Fibroblast of lung (primary cell): ENCODE measurements around the gene ZFP36L1. TPM values are rescaled to one million over a fixed set of nuclear protein-coding genes. Genes with fewer than 3 reads are reported as not detected.

ENCODE experiments used
- DNase-seq, 2 donors: peaks; one replicate each; pipeline versions ENCODE4 v3.0.0 to v3.0.0-alpha.2; 2010; ENCODE audit warnings: low read depth in 2 of 2
- H2AFZ ChIP-seq: 2 replicates; pipeline ENCODE4 v1.5.1; 2012; ENCODE audit warnings: low read length, control low read depth, inconsistent platforms
- H3K27ac ChIP-seq: 2 replicates; pipeline ENCODE4 v1.5.1; 2011; ENCODE audit warnings: low read length, control low read depth; ENCODE audit not compliant: insufficient read depth
- H3K27me3 ChIP-seq: 2 replicates; pipeline ENCODE4 v1.5.1; 2011; ENCODE audit warnings: mild to moderate bottlenecking, low read length; ENCODE audit not compliant: control insufficient read depth, insufficient read depth
- H3K36me3 ChIP-seq: 2 replicates; pipeline ENCODE4 v1.5.1; 2011; ENCODE audit warnings: low read length; ENCODE audit not compliant: control insufficient read depth, insufficient read depth
- H3K4me1 ChIP-seq: 2 replicates; pipeline ENCODE4 v1.5.1; 2011; ENCODE audit warnings: low read length; ENCODE audit not compliant: control insufficient read depth, insufficient read depth; ENCODE audit errors: extremely low read depth
- H3K4me2 ChIP-seq: 2 replicates; pipeline ENCODE4 v1.5.1; 2011; ENCODE audit warnings: low read length, control low read depth; ENCODE audit not compliant: insufficient read depth; ENCODE audit errors: extremely low read depth
- H3K4me3 ChIP-seq, 4 experiments: fragments of 200-600 bp in 1 of 4; sonication (generic) in 1 of 4; replicated peaks in 1 of 4; 2 replicates each; pipeline ENCODE4 v1.5.1; 2011 to 2016; ENCODE audit warnings: low read length in 4 of 4, low read depth in 3 of 4, mild to moderate bottlenecking in 3 of 4, control low read depth in 2 of 4, inconsistent platforms in 1 of 4, mixed read lengths in 1 of 4; ENCODE audit not compliant: insufficient read depth in 1 of 4; ENCODE audit errors: control extremely low read depth in 1 of 4
- H3K79me2 ChIP-seq: 2 replicates; pipeline ENCODE4 v1.5.1; 2012; ENCODE audit warnings: mild to moderate bottlenecking, low read length, inconsistent platforms; ENCODE audit not compliant: control insufficient read depth, insufficient read depth
- H3K9ac ChIP-seq: 2 replicates; pipeline ENCODE4 v1.5.1; 2011; ENCODE audit warnings: mild to moderate bottlenecking, low read length, control low read depth; ENCODE audit not compliant: insufficient read depth
- H3K9me3 ChIP-seq: 2 replicates; pipeline ENCODE4 v1.5.1; 2012; ENCODE audit warnings: low read depth, low read length; ENCODE audit not compliant: control insufficient read depth, insufficient read depth
- H4K20me1 ChIP-seq: 2 replicates; pipeline ENCODE4 v1.5.1; 2011; ENCODE audit warnings: low read length; ENCODE audit not compliant: control insufficient read depth, insufficient read depth; ENCODE audit errors: extremely low read depth
- EZH2 ChIP-seq: IDR thresholded peaks from 2 replicates; pipeline ENCODE4 v1.5.1; 2012; ENCODE audit warnings: low read length, control low read depth, mild to moderate bottlenecking; ENCODE audit errors: missing control alignments
- polyA plus RNA-seq, 2 donors: library from polyadenylated mRNA; depleted of rRNA in 1 of 2; stranded (reverse) in 1 of 2; unstranded in 1 of 2; fragments of >200 nt; gene quantifications; 2 replicates each; pipeline ENCODE4 v1.2.1, GENCODE V29; 2011 to 2012; ENCODE audit warnings: missing spikeins in 1 of 2
- total RNA-seq: library from RNA; depleted of rRNA; stranded (reverse); fragments of >200 nt; gene quantifications from 2 replicates; pipeline ENCODE4 v1.2.1, GENCODE V29; 2014
- TF ChIP-seq, protein P1 (sequence below), 2 donors: IDR thresholded peaks in 1 of 2; conservative IDR thresholded peaks in 1 of 2; 1 replicate in 1 of 2; 2 replicates in 1 of 2; pipeline ENCODE4 v1.5.1; 2011 to 2012; ENCODE audit warnings: low read length in 2 of 2, control low read depth in 1 of 2, inconsistent platforms in 1 of 2, low read depth in 1 of 2, mild to moderate bottlenecking in 1 of 2

The ZFP36L1 gene
- total and polyA plus RNA-seq, 2 donors (not counting 1 experiment from before 2014, with no cell fraction given): 22.0 to 41.7 TPM

DNA sequence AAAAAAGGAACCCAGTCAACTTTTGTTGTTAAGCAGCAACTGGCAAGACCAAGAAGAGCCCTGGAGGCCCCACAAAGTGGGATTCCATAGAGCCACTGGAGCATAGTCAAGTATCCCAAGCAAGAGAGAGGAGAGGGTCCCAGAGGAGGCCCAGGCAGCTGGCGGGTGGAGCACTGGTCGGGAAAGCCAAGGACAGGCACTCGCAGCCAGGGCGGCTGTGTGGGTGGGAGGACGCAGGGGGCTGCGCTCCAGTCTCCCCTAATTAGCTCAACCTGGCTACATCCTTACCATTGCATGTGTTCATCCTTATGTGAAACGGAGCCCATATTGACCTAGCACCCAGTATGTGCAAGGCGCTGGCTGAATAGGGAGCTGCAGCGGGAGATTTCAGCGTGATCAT is 18.3 kb upstream of the ZFP36L1 start:
- no peak overlapping the region for H3K9ac ChIP-seq
- H3K9me3 ChIP-seq: no peaks in the 10 kb centered on the region
- no peak overlapping the region for H3K4me2 ChIP-seq
- H4K20me1 ChIP-seq: no peaks in the 10 kb centered on the region
- peaks cover 2% of the 10 kb centered on the region for H3K36me3 ChIP-seq
- TF ChIP-seq, protein P1, sequence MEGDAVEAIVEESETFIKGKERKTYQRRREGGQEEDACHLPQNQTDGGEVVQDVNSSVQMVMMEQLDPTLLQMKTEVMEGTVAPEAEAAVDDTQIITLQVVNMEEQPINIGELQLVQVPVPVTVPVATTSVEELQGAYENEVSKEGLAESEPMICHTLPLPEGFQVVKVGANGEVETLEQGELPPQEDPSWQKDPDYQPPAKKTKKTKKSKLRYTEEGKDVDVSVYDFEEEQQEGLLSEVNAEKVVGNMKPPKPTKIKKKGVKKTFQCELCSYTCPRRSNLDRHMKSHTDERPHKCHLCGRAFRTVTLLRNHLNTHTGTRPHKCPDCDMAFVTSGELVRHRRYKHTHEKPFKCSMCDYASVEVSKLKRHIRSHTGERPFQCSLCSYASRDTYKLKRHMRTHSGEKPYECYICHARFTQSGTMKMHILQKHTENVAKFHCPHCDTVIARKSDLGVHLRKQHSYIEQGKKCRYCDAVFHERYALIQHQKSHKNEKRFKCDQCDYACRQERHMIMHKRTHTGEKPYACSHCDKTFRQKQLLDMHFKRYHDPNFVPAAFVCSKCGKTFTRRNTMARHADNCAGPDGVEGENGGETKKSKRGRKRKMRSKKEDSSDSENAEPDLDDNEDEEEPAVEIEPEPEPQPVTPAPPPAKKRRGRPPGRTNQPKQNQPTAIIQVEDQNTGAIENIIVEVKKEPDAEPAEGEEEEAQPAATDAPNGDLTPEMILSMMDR (conservative IDR thresholded peaks at IDR 0.05 in 1 of 2, IDR thresholded peaks at IDR 0.05 in 1 of 2; ENCODE audit: low read depth in 1 of 2, low read length in 2 of 2): no peak
- no peak for TF ChIP-seq EZH2
- H2AFZ ChIP-seq: no peak overlapping the region
- DNase-seq: no peak
- H3K4me1 ChIP-seq: peaks cover 28% of the 10 kb centered on the region
- H3K27me3 ChIP-seq: no peaks in the 10 kb centered on the region
- H3K4me3 ChIP-seq: no peak overlapping the region
- no peak overlapping the region for H3K27ac ChIP-seq
- peaks cover 8% of the 10 kb centered on the region for H3K79me2 ChIP-seq

GRCh38 chr14:68810173-68811153 is 17.6 kb upstream of the ZFP36L1 start:
- Histone ChIP-seq H3K79me2 (peaks cover 2% of the 10 kb centered on the region), H3K4me1 (peaks cover 21% of the 10 kb centered on the region), H3K9me3 (no peaks in the 10 kb centered on the region), H3K27ac (no peak overlapping the region), H3K9ac (no peak overlapping the region), H3K36me3 (no peaks in the 10 kb centered on the region), H4K20me1 (no peaks in the 10 kb centered on the region), H3K27me3 (no peaks in the 10 kb centered on the region), H3K4me2 (no peak overlapping the region), H2AFZ (no peak overlapping the region), H3K4me3 (no peak overlapping the region)
- TF ChIP-seq EZH2: no peak
- TF ChIP-seq, protein P1 (conservative IDR thresholded peaks at IDR 0.05 in 1 of 2, IDR thresholded peaks at IDR 0.05 in 1 of 2; ENCODE audit: low read depth in 1 of 2, low read length in 2 of 2): no peak
- DNase-seq: no peak

GRCh38 chr14:68809524-68809923 is 16.7 kb upstream of the ZFP36L1 start:
- Histone ChIP-seq H4K20me1 (no peaks in the 10 kb centered on the region), H3K9me3 (no peaks in the 10 kb centered on the region), H3K4me3 (no peak overlapping the region), H3K27ac (no peak overlapping the region), H2AFZ (no peak overlapping the region), H3K79me2 (no peaks in the 10 kb centered on the region), H3K36me3 (no peaks in the 10 kb centered on the region), H3K4me2 (no peak overlapping the region), H3K27me3 (no peaks in the 10 kb centered on the region), H3K4me1 (peaks cover 17% of the 10 kb centered on the region), H3K9ac (no peak overlapping the region)
- DNase-seq: no peak
- TF ChIP-seq, protein P1 (conservative IDR thresholded peaks at IDR 0.05 in 1 of 2, IDR thresholded peaks at IDR 0.05 in 1 of 2; ENCODE audit: low read depth in 1 of 2, low read length in 2 of 2): no peak
- TF ChIP-seq EZH2: no peak
